Stimulated activated CD8-positive, alpha-beta memory T cell treated with anti-CD3 and anti-CD28 coated beads, Interleukin-7, amount 100 ng/mL, for 4 hours (primary cell): Measurements from ENCODE around the gene CACNB4.
"Not testable (repeated sequence)": the region's sequence is repeated elsewhere in the genome, so short reads cannot be mapped to it uniquely, and the experiment has no call there.

Experiments
- DNase-seq, 2 donors: peaks; one replicate each; pipeline ENCODE4 v3.0.0-alpha.2; 2020; ENCODE audit warnings: low read depth in 2 of 2

Gene CACNB4

DNA sequence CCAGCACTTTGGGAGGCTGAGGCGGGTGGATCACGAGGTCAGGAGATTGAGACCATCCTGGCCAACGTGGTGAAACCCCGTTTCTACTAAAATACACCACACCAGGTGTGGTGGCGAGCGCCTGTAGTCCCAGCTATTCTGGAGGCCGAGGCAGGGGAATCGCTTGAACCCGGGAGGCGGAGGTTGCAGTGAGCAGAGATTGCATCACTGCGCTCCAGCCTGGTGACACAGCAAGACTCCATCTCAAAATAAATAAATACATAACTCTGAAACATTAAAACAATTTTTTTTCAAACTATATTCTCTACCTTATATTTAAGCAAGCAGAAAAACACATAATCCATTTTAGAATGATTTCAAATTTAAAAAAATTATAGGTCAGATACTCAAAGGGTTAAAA lies 77.8 kb downstream of the CACNB4 start:
- not testable (repeated sequence) for DNase-seq

DNA sequence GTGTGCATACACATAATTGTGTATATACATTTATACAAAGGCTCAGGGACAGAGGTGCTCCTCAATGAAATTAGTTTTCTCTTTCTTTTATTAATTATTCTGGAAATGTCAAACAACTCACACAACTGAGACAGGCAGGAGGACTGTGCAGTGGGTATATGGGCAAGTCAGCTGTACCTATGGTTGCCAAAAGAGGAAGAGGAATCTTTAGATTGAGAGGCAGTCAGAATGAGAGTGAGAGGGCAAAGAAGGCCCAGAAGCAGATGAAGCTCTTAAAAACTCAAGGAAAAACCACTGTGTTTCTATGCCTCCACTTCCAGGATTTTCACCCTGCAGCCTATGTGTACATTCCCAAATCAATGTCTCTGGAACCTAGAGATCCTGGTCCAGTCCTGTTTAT lies 79.1 kb downstream of the CACNB4 start:
- DNase-seq = no peak

DNA sequence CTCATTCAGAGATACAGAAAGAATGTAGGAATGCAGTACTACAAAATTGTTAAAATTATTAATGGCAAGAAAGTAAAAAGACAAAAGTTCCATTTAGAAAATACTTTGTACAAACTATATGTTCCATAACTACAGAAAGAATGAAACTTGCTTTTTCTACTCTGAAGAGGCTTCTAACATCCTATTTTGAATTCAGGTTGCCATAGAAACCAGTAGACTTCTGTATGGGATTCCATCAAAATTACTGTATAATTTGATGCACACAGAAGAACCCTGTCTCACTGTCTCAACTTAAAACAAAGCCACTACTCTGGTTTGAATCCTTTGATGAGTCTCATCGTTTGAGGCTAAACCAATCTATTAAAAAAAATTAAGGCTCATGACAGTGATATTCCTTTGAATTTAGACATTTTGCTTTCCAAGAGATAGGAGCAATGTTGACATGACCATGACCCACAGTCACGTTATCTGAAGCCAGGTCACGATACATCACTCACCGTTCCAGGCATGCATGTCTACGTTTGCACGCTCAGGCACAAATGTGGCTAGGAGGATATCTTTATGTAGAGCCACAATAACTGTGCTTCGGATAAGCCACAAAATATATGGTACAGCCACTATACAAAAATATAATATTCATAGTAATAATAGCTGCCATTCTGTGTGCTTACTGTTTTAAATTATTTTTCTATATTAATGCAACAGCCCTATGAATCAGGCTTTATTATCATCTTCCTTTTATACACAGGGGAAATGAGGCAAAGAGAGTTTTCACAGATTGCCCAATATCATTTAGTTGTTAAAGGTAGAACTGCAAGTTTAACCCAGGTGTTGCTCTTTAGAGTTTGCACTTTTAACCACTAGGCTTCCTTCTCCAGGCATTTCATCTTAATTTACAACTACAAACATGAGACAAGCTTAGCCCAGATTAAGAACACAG lies 82.4 kb downstream of the CACNB4 start:
- DNase-seq = no peak

DNA sequence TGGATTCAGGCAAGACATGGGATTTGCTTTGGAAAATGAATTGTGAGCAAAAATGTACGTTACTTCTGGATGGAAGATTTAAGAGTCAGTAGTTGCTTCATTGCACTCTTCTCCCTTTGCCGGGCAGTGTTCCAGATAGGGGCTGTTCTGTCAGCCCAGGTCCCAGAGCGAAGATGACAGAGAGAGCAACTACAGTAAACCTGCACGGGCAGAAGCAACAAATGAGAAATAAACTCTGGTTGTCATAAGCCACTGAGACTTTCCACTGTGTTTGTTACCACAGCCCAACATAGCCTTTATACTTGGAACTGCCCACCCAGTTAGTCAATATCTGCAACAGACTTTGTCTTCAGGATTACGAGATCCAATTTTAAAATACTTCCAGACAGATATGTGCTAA lies 83.3 kb downstream of the CACNB4 start:
- no peak for DNase-seq

DNA sequence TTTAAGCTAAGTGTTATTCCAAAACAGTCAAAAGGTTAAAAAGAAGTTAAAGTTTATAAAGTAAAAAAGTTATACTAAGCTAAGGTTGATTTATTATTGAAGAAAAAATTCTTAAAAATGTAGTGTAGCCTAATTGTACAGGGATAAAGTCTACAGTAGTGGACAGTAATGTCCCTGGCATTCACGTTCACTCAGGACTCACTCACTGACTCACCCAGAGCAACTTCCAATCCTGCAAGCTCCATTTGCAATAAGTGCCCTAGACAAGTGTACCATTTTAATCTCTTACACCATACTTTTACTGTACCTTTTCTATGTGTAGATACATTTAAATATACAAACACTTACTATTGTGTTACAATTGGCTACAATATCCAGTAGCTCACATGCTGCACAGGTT lies 86.1 kb downstream of the CACNB4 start:
- no peak for DNase-seq

DNA sequence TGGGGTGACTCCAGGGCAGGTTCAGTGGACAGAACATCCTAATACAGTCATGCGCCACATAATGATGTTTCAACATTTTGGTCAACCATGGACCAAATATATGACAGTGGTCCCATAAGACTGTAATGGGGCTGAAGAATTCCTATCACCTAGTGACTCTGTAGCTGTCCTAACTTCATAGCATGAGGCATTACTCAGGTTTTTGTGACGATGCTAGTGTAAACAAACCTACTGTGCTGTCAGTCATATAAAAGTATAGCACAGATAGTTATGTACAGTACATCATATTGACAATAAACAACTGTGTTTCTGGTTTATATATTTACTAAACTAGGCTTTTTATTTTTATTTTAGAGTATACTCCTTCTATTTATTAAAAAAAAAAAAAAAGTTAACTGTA lies 87.1 kb downstream of the CACNB4 start:
- DNase-seq = no peak

DNA sequence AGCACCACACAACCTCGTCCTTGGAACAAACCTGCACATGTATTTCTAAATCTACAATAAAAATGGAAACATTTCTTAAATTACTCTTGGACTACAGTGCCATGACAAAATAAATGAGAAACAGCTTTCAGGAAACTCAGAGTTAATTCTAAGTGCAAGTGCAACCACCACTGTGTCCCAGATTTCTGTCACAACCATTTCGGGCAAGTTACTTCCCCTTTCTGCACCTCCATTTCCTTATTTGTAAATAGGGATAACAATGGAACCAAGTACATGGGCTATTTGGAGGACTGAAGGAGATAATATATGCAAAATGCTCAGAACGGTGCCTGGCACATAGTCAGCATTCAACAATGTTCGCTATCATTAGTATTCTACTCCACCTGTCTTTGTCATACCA lies 93.2 kb downstream of the CACNB4 start:
- no peak for DNase-seq

DNA sequence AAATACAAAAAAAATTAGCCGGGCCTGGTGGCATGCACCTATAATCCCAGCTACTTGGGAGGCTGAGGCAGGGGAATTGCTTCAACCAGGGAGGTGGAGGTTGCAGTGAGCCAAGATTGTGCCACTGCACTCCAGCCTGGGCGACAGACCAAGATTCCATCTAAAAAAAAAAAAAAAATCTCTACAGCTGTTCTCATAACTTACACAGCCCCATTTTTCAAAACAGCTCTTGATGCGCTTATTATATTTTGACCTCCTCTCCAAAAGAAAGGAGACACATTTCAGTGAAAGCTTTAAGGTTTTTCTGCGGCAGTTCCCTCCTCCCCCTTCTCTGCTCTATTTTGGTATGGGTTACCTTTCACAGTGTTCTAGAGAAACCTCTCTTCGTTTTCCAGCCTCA lies 95.6 kb downstream of the CACNB4 start:
- DNase-seq = not testable (repeated sequence)

DNA sequence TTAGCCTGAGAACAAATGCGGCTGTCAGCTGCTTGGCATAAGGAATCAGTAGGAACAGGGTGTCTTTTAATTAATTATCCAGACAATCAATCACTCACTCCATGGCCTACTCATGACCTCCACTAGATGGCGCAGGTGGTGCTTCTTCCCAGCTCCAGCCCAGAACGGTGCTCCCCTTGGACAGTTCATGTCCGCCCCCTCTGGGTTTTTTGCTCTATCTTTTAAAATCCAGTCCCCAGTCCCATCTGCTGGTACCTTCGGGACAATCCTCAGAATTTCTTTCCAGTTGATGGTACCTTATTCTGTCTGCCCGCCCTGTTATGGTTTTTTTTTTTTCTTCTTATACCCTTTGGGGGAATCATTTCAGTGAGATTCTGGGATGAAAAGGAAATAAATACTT lies 99.8 kb downstream of the CACNB4 start:
- DNase-seq = peak in 1 of 2 donors; percentile 2

DNA sequence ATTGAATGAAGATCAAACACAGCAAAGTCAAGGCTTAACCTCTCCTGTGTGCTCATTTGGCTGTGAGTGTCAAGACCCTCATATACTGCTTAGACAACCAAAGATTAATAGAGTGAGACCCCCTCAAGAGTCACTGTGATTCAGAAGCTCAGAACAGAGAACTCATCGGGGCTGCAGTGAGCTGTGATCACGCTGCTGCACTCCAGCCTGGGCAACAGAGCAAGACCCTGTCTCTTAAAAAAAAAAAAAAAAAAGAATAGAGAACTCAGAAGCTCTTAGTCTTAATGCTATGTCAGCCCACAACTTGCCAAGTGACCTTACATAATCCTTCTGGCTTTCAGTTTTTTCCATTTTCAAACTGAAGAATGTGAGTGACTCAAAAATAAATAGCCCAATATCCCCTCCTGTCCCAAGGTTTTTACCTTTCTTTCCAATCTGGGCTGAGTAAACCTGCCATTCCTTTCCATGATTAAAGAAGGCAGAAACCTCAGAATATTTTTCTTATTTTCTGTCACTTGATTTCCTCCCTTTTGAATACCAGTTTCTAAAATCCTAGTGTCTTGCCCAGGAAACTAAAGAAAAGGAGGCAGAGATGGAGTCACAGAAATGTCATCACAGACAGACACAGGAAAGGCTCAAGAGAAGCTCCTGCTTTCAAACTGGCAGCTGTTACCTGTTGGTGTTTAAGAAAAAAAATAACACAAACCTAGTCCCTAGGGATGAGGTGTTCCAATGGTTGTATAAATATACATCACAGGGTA lies 102.4 kb downstream of the CACNB4 start:
- no peak for DNase-seq

DNA sequence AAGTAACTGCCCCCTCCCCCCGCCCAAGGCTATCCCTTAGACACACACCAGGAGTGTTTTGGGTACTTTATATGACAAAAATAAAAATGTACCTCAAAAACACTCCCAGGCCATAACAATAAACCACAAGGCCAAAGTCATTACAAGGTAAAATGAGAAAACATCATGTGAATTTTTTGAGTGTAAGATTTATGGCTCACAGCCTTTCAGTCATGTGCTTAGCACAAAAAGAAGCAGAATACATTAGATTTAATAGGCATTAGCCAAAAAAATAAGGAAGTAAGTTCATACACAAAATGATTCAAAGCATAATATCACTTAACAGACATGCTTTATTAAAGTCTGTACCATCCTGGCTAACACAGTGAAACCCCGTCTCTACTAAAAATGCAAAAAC lies 103.7 kb downstream of the CACNB4 start:
- no peak for DNase-seq

DNA sequence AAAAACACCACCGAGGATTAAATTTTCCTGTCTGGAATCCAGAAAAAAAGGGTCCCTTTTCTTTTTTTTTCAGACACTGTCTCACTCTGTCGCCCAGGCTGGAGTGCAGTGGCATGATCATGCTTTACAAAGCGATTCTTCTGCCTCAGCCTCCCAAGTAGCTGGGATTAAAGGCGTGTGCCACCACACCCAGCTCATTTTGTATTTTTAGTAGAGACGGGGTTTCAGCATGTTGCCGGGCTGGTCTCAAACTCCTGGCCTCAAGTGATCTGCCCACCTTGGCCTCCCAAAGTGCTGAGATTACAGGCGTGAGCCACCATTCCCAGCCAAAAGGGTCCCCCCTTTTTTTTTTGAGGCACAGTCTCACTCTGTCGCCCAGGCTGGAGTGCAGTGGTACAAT lies 104.7 kb downstream of the CACNB4 start:
- DNase-seq = not testable (repeated sequence)

DNA sequence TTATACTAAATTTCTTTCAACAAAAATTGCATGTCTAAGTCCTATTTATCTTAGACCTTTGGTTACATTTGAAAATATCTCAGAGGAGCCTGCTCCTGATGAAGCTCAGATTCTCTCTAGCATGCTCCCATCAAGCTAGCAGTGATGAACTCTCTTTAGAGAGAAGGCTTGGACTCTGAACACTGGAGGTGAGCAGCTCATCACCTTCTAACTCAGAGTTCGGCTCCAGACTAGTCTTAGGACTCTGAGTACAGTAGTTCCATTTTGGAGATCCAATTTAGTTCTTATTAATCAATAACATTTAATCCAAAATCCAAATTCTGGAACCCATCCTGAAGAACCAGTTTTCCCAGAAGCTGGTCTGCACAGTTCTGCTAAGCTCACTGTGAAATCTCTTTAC lies 107.8 kb downstream of the CACNB4 start:
- no peak for DNase-seq

DNA sequence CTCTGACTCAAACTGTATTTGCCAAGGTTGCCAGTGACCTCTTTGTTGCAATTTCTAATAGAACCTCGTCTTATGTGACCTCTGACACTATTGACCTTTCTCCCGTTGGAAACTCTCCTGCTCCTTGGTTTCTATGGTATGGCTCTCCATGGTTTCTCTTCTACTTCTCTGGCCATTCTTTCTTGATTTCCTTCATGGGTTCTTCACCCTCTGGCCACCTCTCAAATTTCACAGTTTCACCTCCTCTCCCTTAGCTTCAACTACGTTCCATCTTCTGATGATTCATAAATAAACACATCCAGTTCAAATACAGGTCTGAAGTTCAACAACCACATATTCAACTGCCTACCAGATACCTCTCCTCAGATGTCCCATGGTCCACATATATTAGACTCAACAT lies 109.5 kb downstream of the CACNB4 start:
- DNase-seq = no peak

DNA sequence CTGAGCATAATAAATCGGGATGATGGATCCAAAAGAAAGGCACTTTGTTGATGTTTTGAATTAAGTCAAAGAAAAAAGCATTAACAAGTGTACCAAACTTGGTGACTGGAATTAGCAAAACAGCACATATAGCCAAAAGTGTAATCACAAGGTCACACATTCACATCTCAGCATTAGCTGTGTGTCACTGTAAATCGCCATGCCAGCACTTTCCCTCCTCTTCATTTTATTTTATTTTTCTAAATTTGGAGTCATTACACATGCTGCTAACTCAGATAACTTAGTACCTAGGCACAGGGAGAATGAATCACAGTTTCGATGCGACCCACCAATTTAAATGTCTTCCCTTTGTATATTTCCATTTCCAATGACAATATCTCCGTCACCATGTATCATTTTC lies 111.4 kb downstream of the CACNB4 start:
- no peak for DNase-seq

DNA sequence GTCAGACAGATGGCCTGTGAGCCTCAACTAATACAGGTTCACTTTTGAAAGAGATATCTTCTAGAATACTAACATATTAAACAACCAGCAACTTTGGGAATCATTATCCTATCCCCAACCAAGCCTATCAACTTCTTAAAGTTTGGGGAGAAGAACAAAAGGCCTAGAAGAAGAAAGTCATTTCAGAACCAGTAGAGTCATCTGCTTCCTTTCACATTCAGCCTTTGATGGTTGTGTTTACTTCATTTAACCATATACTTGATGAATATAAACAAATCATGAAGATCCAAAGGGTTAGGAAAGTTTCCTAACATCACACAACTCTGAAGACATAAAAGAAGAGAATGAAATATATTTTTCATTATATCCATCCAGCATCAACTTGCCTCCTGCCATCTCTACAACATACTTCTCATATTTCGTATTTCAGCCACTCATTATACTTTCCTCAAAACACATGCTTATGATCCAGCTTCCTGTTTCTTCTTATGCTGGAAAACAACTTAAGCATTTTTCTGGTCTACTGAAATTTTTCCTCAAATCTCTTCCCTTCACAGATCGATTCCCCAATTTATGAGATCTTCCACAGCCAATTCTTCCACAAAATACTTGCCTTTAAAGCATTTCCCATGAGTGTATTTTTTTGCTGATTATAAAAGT lies 114.3 kb downstream of the CACNB4 start:
- DNase-seq = no peak

DNA sequence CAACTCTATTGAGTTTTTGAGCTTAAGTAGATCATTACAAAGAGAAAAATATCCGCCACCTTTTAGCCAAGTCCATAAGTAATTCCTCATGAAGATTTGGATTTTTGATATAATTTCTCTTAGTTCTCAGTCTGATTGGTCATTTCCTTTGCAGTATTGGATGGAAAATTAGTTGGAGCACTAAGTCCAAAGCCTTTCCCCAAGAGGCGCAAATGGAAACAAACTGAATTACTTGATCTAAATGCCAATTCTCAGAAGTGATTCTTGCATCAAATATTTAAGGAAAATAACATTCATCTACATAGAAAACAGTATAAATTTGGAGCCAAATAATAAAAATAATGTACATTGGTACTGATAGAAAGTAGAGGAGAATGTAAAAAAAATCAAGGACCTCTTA lies 115.6 kb downstream of the CACNB4 start:
- no peak for DNase-seq

DNA sequence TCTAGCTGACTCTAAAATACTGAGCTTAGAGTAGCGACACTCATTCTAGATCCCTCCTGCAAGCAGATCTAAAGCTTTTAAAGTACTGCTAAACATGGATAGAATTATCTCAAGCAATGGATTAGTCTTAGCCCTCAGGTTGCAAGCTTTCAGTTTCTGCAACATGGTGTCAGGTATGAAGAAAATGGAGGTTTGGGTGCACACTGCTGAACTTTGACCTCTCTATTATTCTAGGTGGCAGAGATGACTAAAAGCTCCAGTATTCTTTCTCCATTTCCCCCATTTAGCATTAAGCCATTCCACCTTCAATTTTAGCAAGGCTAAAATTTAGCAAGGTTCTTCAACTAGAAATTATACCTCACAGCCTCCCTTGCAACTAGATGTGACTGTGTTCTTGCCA lies 117.0 kb downstream of the CACNB4 start:
- no peak for DNase-seq

DNA sequence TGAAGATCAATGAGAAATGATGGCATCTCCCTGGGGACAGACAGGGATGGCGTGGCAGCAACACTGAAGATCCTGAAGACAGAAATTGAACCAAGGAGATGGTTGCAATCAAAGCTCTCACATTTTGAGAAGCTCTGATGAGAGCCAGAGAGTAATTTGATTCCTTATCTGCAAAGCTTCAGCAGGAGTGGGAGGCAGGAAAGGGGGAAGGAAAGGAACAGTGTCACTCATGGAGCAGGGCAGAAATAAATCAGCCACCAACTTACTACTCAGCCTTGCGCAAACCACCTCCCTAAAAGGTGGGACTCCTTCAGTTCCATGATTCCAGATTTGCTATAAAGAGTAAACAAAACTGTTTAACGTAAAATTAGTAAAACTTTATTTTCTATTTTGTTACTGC lies 119.2 kb downstream of the CACNB4 start:
- no peak for DNase-seq

DNA sequence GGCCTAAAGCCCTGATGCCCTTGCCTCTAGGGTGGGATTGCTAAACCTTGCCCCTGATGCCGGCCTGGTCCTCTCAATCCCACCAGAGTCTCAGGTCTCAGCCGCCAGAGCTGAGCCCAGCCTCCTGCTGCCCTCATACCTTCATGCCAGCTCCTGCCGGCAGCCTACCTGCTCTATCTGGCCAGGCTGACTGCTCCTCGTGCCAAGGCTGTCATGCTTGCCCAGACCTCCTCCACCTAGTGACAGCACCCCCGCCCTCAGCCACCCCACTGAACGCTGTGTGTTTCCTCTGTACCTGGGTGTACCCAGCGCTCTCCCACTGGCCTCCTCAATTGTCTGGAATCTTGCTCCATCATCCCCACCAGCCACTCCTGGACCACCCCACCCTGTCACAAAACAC lies 120.1 kb downstream of the CACNB4 start:
- no peak for DNase-seq

DNA sequence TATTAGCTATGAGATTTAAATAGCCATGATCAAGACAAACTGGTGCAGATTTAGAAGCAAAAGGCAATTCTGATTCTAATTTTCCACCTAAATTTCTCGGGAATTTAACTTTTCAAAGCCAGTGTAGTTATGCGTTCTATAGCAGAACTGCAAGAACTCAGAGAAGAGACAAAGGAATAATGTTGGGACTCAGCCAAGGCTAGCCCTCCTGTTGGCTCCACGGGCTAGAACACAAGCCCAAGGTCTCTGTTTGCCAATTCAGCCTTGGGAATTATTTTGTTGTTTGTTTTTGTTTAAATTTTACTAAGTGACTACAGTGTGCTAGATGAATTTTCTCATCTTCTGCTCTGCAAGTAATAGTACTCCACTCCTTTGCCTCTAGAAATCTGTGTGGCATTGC lies 121.2 kb downstream of the CACNB4 start:
- no peak for DNase-seq

DNA sequence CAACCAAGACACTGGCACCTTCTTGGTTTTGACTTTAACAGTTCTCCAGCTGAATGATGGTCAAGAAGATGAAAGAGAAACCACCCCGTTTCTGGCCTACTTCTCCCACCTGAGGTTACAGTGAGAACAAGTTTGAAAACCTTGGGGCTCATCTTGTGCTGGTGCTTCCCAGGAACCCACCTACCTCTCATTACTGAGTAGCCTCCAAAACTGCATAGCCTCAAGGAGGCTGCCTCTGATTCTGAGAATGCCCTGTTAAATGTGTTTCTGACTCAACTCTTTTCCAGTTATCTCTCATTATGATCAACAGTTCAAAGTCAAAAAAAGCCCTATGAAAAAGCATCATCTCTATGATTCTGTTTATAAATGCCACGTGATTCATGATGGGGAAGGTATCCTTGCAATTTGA lies 121.9 kb downstream of the CACNB4 start:
- DNase-seq = no peak
